H9 (cell line): ENCODE measurements around the gene FTO. TPM values are rescaled to one million over a fixed set of nuclear protein-coding genes. Genes with fewer than 3 reads are reported as not detected.

Experiments used
- DNase-seq: peaks from one replicate; pipeline ENCODE4 v3.0.0-alpha.2; 2017
- H2AFZ ChIP-seq: one replicate; pipeline ENCODE4 v1.6.1; 2013; ENCODE audit warnings: mild to moderate bottlenecking, low read length, control low read depth, moderate library complexity
- H2AK5ac ChIP-seq: 2 replicates; pipeline ENCODE4 v1.6.1; 2013; ENCODE audit warnings: low read length, control low read depth, mixed read lengths; ENCODE audit not compliant: insufficient read length
- H2BK120ac ChIP-seq: one replicate; pipeline ENCODE4 v1.6.1; 2013; ENCODE audit warnings: low read depth, mild to moderate bottlenecking, low read length, control low read depth, inconsistent platforms; ENCODE audit not compliant: poor library complexity, severe bottlenecking
- H2BK12ac ChIP-seq: 2 replicates; pipeline ENCODE4 v1.6.1; 2013; ENCODE audit warnings: low read length, control low read depth, mixed read lengths, low read depth; ENCODE audit not compliant: insufficient read length
- H2BK15ac ChIP-seq: 2 replicates; pipeline ENCODE4 v1.6.1; 2013; ENCODE audit warnings: low read depth, low read length, control low read depth
- H2BK20ac ChIP-seq: one replicate; pipeline ENCODE4 v1.6.1; 2013; ENCODE audit warnings: low read depth, mild to moderate bottlenecking, low read length, control low read depth, inconsistent platforms; ENCODE audit not compliant: poor library complexity, severe bottlenecking
- H2BK5ac ChIP-seq: 2 replicates; pipeline ENCODE4 v1.6.1; 2013; ENCODE audit warnings: low read length, control low read depth, mixed read lengths; ENCODE audit not compliant: insufficient read length
- H3K14ac ChIP-seq: 2 replicates; pipeline ENCODE4 v1.6.1; 2013; ENCODE audit warnings: low read length, control low read depth; ENCODE audit not compliant: insufficient read depth
- H3K18ac ChIP-seq: 2 replicates; pipeline ENCODE4 v1.6.1; 2013; ENCODE audit warnings: low read depth, mild to moderate bottlenecking, mixed read lengths, low read length, control low read depth; ENCODE audit not compliant: insufficient read length
- H3K23ac ChIP-seq: 2 replicates; pipeline ENCODE4 v1.6.1; 2013; ENCODE audit warnings: low read length, control low read depth, mixed read lengths, low read depth; ENCODE audit not compliant: insufficient read length
- H3K23me2 ChIP-seq: 2 replicates; pipeline ENCODE4 v1.6.1; 2013; ENCODE audit warnings: low read depth, mild to moderate bottlenecking, mixed read lengths, low read length, control low read depth; ENCODE audit not compliant: insufficient read length, poor library complexity, severe bottlenecking
- H3K27ac ChIP-seq: 2 replicates; pipeline ENCODE4 v1.5.1; 2013; ENCODE audit warnings: low read length, control low read depth, mixed read lengths, low read depth; ENCODE audit not compliant: insufficient read length
- H3K27me3 ChIP-seq: 2 replicates; pipeline ENCODE4 v1.6.1; 2013; ENCODE audit warnings: low read length, control low read depth, inconsistent platforms; ENCODE audit not compliant: insufficient read depth
- H3K4ac ChIP-seq: 2 replicates; pipeline ENCODE4 v1.6.1; 2013; ENCODE audit warnings: low read depth, mild to moderate bottlenecking, control low read depth, inconsistent platforms, low read length, moderate library complexity
- H3K4me1 ChIP-seq: 2 replicates; pipeline ENCODE4 v1.6.1; 2013; ENCODE audit warnings: low read length, control low read depth, inconsistent platforms; ENCODE audit not compliant: insufficient read depth
- H3K4me2 ChIP-seq: 2 replicates; pipeline ENCODE4 v1.6.1; 2013; ENCODE audit warnings: low read length, control low read depth, mixed read lengths; ENCODE audit not compliant: insufficient read length, insufficient read depth
- H3K56ac ChIP-seq: 2 replicates; pipeline ENCODE4 v1.6.1; 2013; ENCODE audit warnings: low read depth, mild to moderate bottlenecking, mixed read lengths, low read length, control low read depth; ENCODE audit not compliant: insufficient read length
- H3K79me1 ChIP-seq: 2 replicates; pipeline ENCODE4 v1.6.1; 2013; ENCODE audit warnings: low read depth, mild to moderate bottlenecking, moderate library complexity, low read length, control low read depth, inconsistent platforms; ENCODE audit not compliant: insufficient read depth, poor library complexity, severe bottlenecking
- H3K79me2 ChIP-seq: 2 replicates; pipeline ENCODE4 v1.6.1; 2013; ENCODE audit warnings: low read length, control low read depth, inconsistent platforms; ENCODE audit not compliant: insufficient read depth
- H3K9ac ChIP-seq: 2 replicates; pipeline ENCODE4 v1.6.1; 2013; ENCODE audit warnings: low read length, control low read depth, mixed read lengths; ENCODE audit not compliant: insufficient read length; ENCODE audit errors: extremely low read depth
- H3K9me3 ChIP-seq: one replicate; pipeline ENCODE4 v1.6.1; 2013; ENCODE audit warnings: low read depth, low read length, inconsistent platforms; ENCODE audit not compliant: control insufficient read depth
- H3T11ph ChIP-seq: one replicate; pipeline ENCODE4 v1.6.1; 2013; ENCODE audit warnings: mild to moderate bottlenecking, low read length, control low read depth, inconsistent platforms
- H4K20me1 ChIP-seq: one replicate; pipeline ENCODE4 v1.6.1; 2013; ENCODE audit not compliant: control insufficient read depth, insufficient read length, insufficient read depth
- H4K5ac ChIP-seq: 2 replicates; pipeline ENCODE4 v1.6.1; 2013; ENCODE audit warnings: low read depth, mild to moderate bottlenecking, mixed read lengths, low read length, control low read depth; ENCODE audit not compliant: insufficient read length
- H4K8ac ChIP-seq: replicated peaks from 2 replicates; pipeline ENCODE4 v1.6.1; 2013; ENCODE audit warnings: low read length, control low read depth, mixed read lengths, low read depth; ENCODE audit not compliant: insufficient read length
- H4K91ac ChIP-seq: 2 replicates; pipeline ENCODE4 v1.6.1; 2013; ENCODE audit warnings: low read depth, mild to moderate bottlenecking, moderate library complexity, mixed read lengths, low read length, control low read depth; ENCODE audit not compliant: insufficient read length
- H3K27ac Mint-ChIP-seq, 3 experiments: 2 replicates in 2 of 3; 3 replicates in 1 of 3; pipeline ENCODE4 v1.8.0; 2020 to 2021; ENCODE audit warnings: mixed read lengths in 3 of 3, mild to moderate bottlenecking in 1 of 3, moderate library complexity in 1 of 3
- H3K27me3 Mint-ChIP-seq: 2 replicates; pipeline ENCODE4 v1.8.0; 2021; ENCODE audit warnings: low read depth, mild to moderate bottlenecking, moderate library complexity, mixed read lengths
- H3K36me3 Mint-ChIP-seq, 3 experiments: 2 replicates in 2 of 3; 3 replicates in 1 of 3; pipeline ENCODE4 v1.8.0; 2020 to 2021; ENCODE audit warnings: low read depth in 3 of 3, mixed read lengths in 3 of 3; ENCODE audit not compliant: insufficient read depth in 1 of 3
- H3K4me1 Mint-ChIP-seq, 2 experiments: 2 replicates each; pipeline ENCODE4 v1.8.0; 2020; ENCODE audit warnings: mixed read lengths in 2 of 2
- H3K4me3 Mint-ChIP-seq, 2 experiments: 2 replicates in 1 of 2; 3 replicates in 1 of 2; pipeline ENCODE4 v1.8.0; 2020 to 2021; ENCODE audit warnings: mild to moderate bottlenecking in 2 of 2, mixed read lengths in 2 of 2, moderate library complexity in 1 of 2
- H3K9me3 Mint-ChIP-seq, 2 experiments: 2 replicates in 1 of 2; 3 replicates in 1 of 2; pipeline ENCODE4 v1.8.0; 2020; ENCODE audit warnings: mild to moderate bottlenecking in 2 of 2, mixed read lengths in 2 of 2, moderate library complexity in 1 of 2
- total RNA-seq: library from RNA; stranded (reverse); gene quantifications from 2 replicates; pipeline ENCODE4 v1.2.1, GENCODE V29; 2021
- TF ChIP-seq, protein P1 (sequence below): fragments of 200-600 bp; sonication (generic); conservative IDR thresholded peaks from 3 replicates; pipeline ENCODE4 v1.8.0; 2021; ENCODE audit warnings: antibody characterized with exemption, mild to moderate bottlenecking

Gene FTO
- total RNA-seq, 1 experiment from 2014 or later = 67.9 TPM

DNA sequence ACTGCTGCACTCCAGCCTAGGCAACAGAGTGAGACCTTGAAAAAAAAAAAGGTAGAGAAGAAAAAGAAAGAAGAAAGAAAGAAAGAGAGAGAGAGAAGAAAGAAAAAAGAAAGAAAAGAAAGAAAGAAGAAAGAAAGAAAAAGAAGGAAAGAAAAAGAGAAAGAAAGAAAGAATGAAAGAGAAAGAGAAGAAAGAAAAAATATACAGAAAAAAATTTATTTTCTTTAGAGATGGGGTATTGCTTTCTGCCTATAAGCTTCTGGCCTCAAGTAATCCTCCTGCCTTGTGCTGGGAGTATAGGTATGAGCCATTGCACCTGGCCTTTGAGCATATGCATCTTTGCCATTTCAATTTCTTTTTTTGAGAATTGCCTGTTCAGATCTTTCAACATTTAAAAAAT, 425.9 kb downstream of the FTO start:
- Histone ChIP-seq H3K14ac (no peak overlapping the region), H3K9me3 (no peaks in the 10 kb centered on the region), H2BK20ac (no peak overlapping the region), H3K79me1 (no peaks in the 10 kb centered on the region), H3K27me3 (no peaks in the 10 kb centered on the region), H2BK15ac (no peak overlapping the region), H4K91ac (no peak overlapping the region), H4K20me1 (no peaks in the 10 kb centered on the region), H2BK5ac (no peak overlapping the region), H2AFZ (no peak overlapping the region), H2AK5ac (no peak overlapping the region), H3K4ac (no peak overlapping the region), H3K23me2 (no peaks in the 10 kb centered on the region), H3K56ac (no peak overlapping the region), H3K9ac (no peak overlapping the region), H2BK120ac (no peak overlapping the region), H2BK12ac (no peak overlapping the region), H4K8ac (no peak overlapping the region), H3K4me2 (no peak overlapping the region), H3K18ac (no peak overlapping the region), H3T11ph (no peak overlapping the region), H4K5ac (no peak overlapping the region), H3K4me1 (no peaks in the 10 kb centered on the region), H3K79me2 (no peaks in the 10 kb centered on the region), H3K27ac (no peak overlapping the region), H3K23ac (no peak overlapping the region)
- Mint-ChIP-seq H3K9me3 (peaks cover 7 to 12% of the 10 kb centered on the region in 2 experiments; a peak in 3 of 5 replicates), H3K4me1 (no peaks in the 10 kb centered on the region), H3K36me3 (peaks cover 0 to 12% (median 0%) of the 10 kb centered on the region in 3 experiments; a peak in 3 of 7 replicates), H3K27ac (no peak overlapping the region), H3K27me3 (0 out of 2 replicates have a peak, but pooled peaks cover 1% of the 10 kb centered on the region), H3K4me3 (no peak overlapping the region)
- TF ChIP-seq, protein P1, sequence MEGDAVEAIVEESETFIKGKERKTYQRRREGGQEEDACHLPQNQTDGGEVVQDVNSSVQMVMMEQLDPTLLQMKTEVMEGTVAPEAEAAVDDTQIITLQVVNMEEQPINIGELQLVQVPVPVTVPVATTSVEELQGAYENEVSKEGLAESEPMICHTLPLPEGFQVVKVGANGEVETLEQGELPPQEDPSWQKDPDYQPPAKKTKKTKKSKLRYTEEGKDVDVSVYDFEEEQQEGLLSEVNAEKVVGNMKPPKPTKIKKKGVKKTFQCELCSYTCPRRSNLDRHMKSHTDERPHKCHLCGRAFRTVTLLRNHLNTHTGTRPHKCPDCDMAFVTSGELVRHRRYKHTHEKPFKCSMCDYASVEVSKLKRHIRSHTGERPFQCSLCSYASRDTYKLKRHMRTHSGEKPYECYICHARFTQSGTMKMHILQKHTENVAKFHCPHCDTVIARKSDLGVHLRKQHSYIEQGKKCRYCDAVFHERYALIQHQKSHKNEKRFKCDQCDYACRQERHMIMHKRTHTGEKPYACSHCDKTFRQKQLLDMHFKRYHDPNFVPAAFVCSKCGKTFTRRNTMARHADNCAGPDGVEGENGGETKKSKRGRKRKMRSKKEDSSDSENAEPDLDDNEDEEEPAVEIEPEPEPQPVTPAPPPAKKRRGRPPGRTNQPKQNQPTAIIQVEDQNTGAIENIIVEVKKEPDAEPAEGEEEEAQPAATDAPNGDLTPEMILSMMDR = no peak
- no peak for DNase-seq
